Posterior vena cava (tissue), 2 donors: ENCODE data around the gene SUFU. TPM values are rescaled to one million over a fixed set of nuclear protein-coding genes. Genes with fewer than 3 reads are reported as not detected.

ENCODE experiments used
- DNase-seq: peaks from one replicate; pipeline ENCODE4 v3.0.0-alpha.2; 2020; ENCODE audit warnings: low spot score
- intact Hi-C, 2 donors: fragments of 100-400 bp; cut with DNase I; formaldehyde crosslinking; loops; one replicate each; pipeline versions ENCODE4 v1.14.1 to v1.14.2; 2022 to 2023
- total RNA-seq, 2 donors: library from RNA; stranded (reverse); fragmentation: NEBNext Ultra II Directional; extraction: Animal tissue kit (Norgen Biotek cat#: 25700); gene quantifications; one replicate each; pipeline ENCODE4 v1.2.1, GENCODE V29; 2021
- donor health status: DM: yes; HTN: yes; CAD: no.
- donor health status: DM: yes; HTN: yes; CAD: no.

The SUFU gene
- total RNA-seq, 2 donors from 2014 or later = 10.4 to 11.3 TPM

- DNase-seq = peak; percentile 22
- intact Hi-C loops = no loop called here
Measured at GRCh38 chr10:102624751-102625645, 121.2 kb downstream of the SUFU start.

- intact Hi-C loops = no loop called here
- peak; percentile 38 for DNase-seq
Measured at GRCh38 chr10:102626026-102626685, 122.4 kb downstream of the SUFU start.

- intact Hi-C loops = no loop called here
- DNase-seq = peak; percentile 46
Measured at GRCh38 chr10:102627291-102627735, 123.5 kb downstream of the SUFU start.

- DNase-seq = peak; percentile 86
- intact Hi-C loops = no loop called here
Measured at GRCh38 chr10:102627736-102628293, 124.0 kb downstream of the SUFU start.

- intact Hi-C loops = no loop called here
- peak; percentile 87 for DNase-seq
Measured at GRCh38 chr10:102628451-102628911, 124.7 kb downstream of the SUFU start.

GRCh38 chr10:102629661-102630614, 126.2 kb downstream of the SUFU start:
- intact Hi-C loops = no loop called here
- DNase-seq = peak; percentile 68

- peak; percentile 44 for DNase-seq
- intact Hi-C loops = no loop called here
Measured at GRCh38 chr10:102630663-102631062, 126.9 kb downstream of the SUFU start.

GRCh38 chr10:102631525-102632393, 128.0 kb downstream of the SUFU start:
- intact Hi-C loops = no loop called here

GRCh38 chr10:102632394-102633111, 128.8 kb downstream of the SUFU start:
- intact Hi-C loops = no loop called here
- DNase-seq = peak; percentile 64

More at GRCh38 chr10:102631525-102632393, 128.0 kb downstream of the SUFU start:
- DNase-seq = peak; percentile 75

GRCh38 chr10:102633287-102633686, 129.5 kb downstream of the SUFU start:
- peak; percentile 86 for DNase-seq
- intact Hi-C loops = no loop called here

GRCh38 chr10:102633848-102634247, 130.1 kb downstream of the SUFU start:
- intact Hi-C loops = no loop called here
- DNase-seq = peak; percentile 77

GRCh38 chr10:102634686-102635085, 130.9 kb downstream of the SUFU start:
- DNase-seq = no peak
- intact Hi-C loops = no loop called here

GRCh38 chr10:102635377-102635776, 131.6 kb downstream of the SUFU start:
- intact Hi-C loops = no loop called here
- DNase-seq = no peak

- intact Hi-C loops = no loop called here
- DNase-seq = no peak
Measured at GRCh38 chr10:102639537-102639936, 135.8 kb downstream of the SUFU start.

GRCh38 chr10:102641402-102641801, 137.6 kb downstream of the SUFU start:
- intact Hi-C loops = loop anchor here in 1 of 2 donors (10.0 kb wide), 1 partner anchor 137 kb away; the partner anchor contains the start of genes ACTR1A and SUFU
- no peak for DNase-seq

GRCh38 chr10:102641880-102642735, 138.3 kb downstream of the SUFU start:
- DNase-seq = peak; percentile 99
- intact Hi-C loops = loop anchor here in 1 of 2 donors (10.0 kb wide), 1 partner anchor 137 kb away; the partner anchor contains the start of genes ACTR1A and SUFU
